Measurements from ENCODE around the gene GTPBP3. TPM values are rescaled to one million over a fixed set of nuclear protein-coding genes. Genes with fewer than 3 reads are reported as not detected.

The GTPBP3 gene
- total and polyA plus RNA-seq, 2 of the 8 experiments (the other 6 are each of a cell fraction or from before 2014, with no cell fraction given) = 30.4 to 56.0 TPM

DNA sequence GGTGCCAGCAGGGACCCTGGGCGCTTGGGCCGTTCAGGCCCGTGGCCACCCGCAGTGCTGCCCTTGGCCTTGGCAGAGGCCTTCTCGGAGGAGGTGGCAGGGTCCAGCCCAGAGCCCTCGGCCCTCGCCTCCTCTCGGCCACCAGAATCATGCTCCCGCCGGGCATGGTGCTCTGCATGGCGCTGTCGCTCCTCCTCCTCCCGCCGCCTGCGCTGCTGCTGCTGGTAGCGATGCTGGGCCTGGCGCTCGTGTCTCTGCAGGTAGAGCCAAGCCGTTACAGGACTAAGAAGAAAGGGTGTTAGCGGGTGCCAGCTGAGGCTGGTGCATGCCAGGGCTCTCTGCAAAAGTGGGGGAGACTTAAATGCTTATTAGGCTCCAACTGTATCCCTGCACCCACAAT lies 12.2 kb upstream of the GTPBP3 start:
- CTCF ChIA-PET (ENCODE audit: partially characterized antibody) = interaction anchor here (0.6 to 3.3 kb wide), 7 partner anchors 10 to 230 kb away, joined by 3 to 10 read pairs (median 4); partner anchors contain the start of gene ANO8
- TF ChIP-seq CTBP2 (IDR thresholded peaks at IDR 0.05; ENCODE audit: borderline replicate concordance, insufficient read depth, insufficient read length, low read length) = no peak
- no peak for TF ChIP-seq TAF7 (optimal IDR thresholded peaks at IDR 0.05; ENCODE audit: borderline replicate concordance, low read depth, low read length)
- TF ChIP-seq YY1 (IDR thresholded peaks at IDR 0.05; ENCODE audit: low read depth, low read length) = no peak
- no peak for TF ChIP-seq BACH1 (IDR thresholded peaks at IDR 0.05; ENCODE audit: low read length)

More for the DNA sequence above, 12.2 kb upstream of the GTPBP3 start:
- Histone ChIP-seq H3K9me3 (ENCODE audit: insufficient read depth in 2 of 2, low read depth in 1 of 2, low read length in 1 of 2) (no peaks in the 10 kb centered on the region), H2BK120ac (replicated peaks; ENCODE audit: low read depth, low read length) (no peak overlapping the region), H3K4me1 (replicated peaks in 1 of 4; ENCODE audit: control insufficient read depth in 3 of 4, insufficient read depth in 4 of 4, low read length in 3 of 4) (peaks cover 0 to 22% (median 15%) of the 10 kb centered on the region in 4 experiments; a peak in 6 of 7 replicates), H3K4me3 (ENCODE audit: extremely low read depth in 1 of 4, insufficient read depth in 2 of 4, low read depth in 3 of 4, low read length in 4 of 4) (no peak overlapping the region), H3K18ac (ENCODE audit: extremely low read depth, low read length) (no peak overlapping the region), H3K79me2 (ENCODE audit: control insufficient read depth in 1 of 2, insufficient read depth in 2 of 2, low read length in 2 of 2) (no peaks in the 10 kb centered on the region), H4K8ac (ENCODE audit: extremely low read depth, insufficient read depth, low read length) (no peak overlapping the region), H4K91ac (replicated peaks; ENCODE audit: insufficient read length, low read length) (no peak overlapping the region), H2BK20ac (ENCODE audit: low read length) (no peak overlapping the region), H3K23me2 (ENCODE audit: low read depth, low read length) (peaks cover 6% of the 10 kb centered on the region; the same call in 1 of the 2 replicates), H2BK5ac (ENCODE audit: low read depth, low read length) (no peak overlapping the region), H3K14ac (ENCODE audit: insufficient read length) (no peak overlapping the region), H3K4ac (replicated peaks; ENCODE audit: insufficient read length, low read depth, low read length) (no peak overlapping the region), H3K36me3 (ENCODE audit: control insufficient read depth in 2 of 4, insufficient read depth in 4 of 4, low read length in 3 of 4) (peaks cover 0 to 26% (median 12%) of the 10 kb centered on the region in 4 experiments; a peak in 5 of 8 replicates), H3K4me2 (ENCODE audit: insufficient read depth in 1 of 2, low read depth in 2 of 2, low read length in 2 of 2) (no peak overlapping the region), H3K23ac (ENCODE audit: insufficient read length) (no peak overlapping the region), H3K9ac (replicated peaks in 1 of 4; ENCODE audit: extremely low read depth in 1 of 4, low read depth in 3 of 4, low read length in 3 of 4) (no peak overlapping the region), H3K27ac (ENCODE audit: low read depth, low read length) (no peak overlapping the region), H2BK12ac (ENCODE audit: low read depth, low read length) (no peak overlapping the region), H4K5ac (ENCODE audit: insufficient read length, low read depth, low read length) (no peak overlapping the region), H2AK5ac (ENCODE audit: low read depth, low read length) (no peak overlapping the region), H2AFZ (ENCODE audit: low read length) (no peak overlapping the region), H4K20me1 (replicated peaks in 1 of 2; ENCODE audit: control insufficient read depth in 1 of 2, insufficient read depth in 2 of 2, low read length in 2 of 2) (peaks cover 3 to 4% of the 10 kb centered on the region in 2 experiments), H3K56ac (replicated peaks; ENCODE audit: insufficient read length, low read depth, low read length) (no peak overlapping the region), H3K79me1 (ENCODE audit: low read depth, low read length) (peaks cover 2% of the 10 kb centered on the region; the same call in 1 of the 2 replicates), H3K27me3 (replicated peaks in 1 of 4; ENCODE audit: control insufficient read depth in 3 of 4, extremely low read depth in 1 of 4, insufficient read depth in 3 of 4, low read length in 3 of 4) (no peaks in the 10 kb centered on the region; a peak in 1 of 7 replicates), H2BK15ac (ENCODE audit: low read length) (no peak overlapping the region)
- POLR2A ChIA-PET (ENCODE audit: partially characterized antibody) = interaction anchor here (0.5 to 17.1 kb wide), 4 partner anchors 13 to 110 kb away, joined by 3 to 329 read pairs (median 52); partner anchors contain the start of genes ABHD8, ANO8, DDA1 and GTPBP3
- WGBS, 2 experiments (ENCODE audit: extremely low coverage in 1 of 2, insufficient coverage in 1 of 2, insufficient read length in 1 of 2, insufficient replicate concordance in 2 of 2, low coverage in 1 of 2, low lambda C conversion rate in 2 of 2, missing lambda C conversion rate in 1 of 2) = 91% methylated on average over 20 of the region's 20 CpGs; no CpG with 5 or more reads in 1 of the 2 experiments
- no peak for FAIRE-seq
- DNase-seq (ENCODE audit: low read depth in 1 of 2, low spot score in 2 of 2) = no peak
